Esophagus muscularis mucosa (tissue), 4 donors: ENCODE data around the gene MAP6D1. TPM values are rescaled to one million over a fixed set of nuclear protein-coding genes. Genes with fewer than 3 reads are reported as not detected.
"Not testable (repeated sequence)": the region's sequence is repeated elsewhere in the genome, so short reads cannot be mapped to it uniquely, and the experiment has no call there.

Experiments used
- DNase-seq: peaks from one replicate; pipeline ENCODE4 v3.0.0-alpha.2; 2017; ENCODE audit errors: extremely low spot score
- H3K27ac ChIP-seq, 4 donors: fragments of 200-600 bp; sonication (generic); replicated peaks in 1 of 4; 1 replicate in 3 of 4; 2 replicates in 1 of 4; pipeline ENCODE4 v1.5.1; 2016 to 2019; ENCODE audit warnings: mild to moderate bottlenecking in 1 of 4
- H3K27me3 ChIP-seq, 4 donors: fragments of 200-600 bp; sonication (generic); one replicate each; pipeline versions ENCODE4 v1.5.1 to v1.6.0; 2016 to 2019
- H3K36me3 ChIP-seq, 4 donors: fragments of 200-600 bp; sonication (generic); one replicate each; pipeline ENCODE4 v1.5.1; 2016 to 2019
- H3K4me1 ChIP-seq, 4 donors: fragments of 200-600 bp; sonication (generic); one replicate each; pipeline ENCODE4 v1.5.1; 2016 to 2019
- H3K4me3 ChIP-seq, 4 donors: fragments of 200-600 bp; sonication (generic); 1 replicate in 2 of 4; 2 replicates in 2 of 4; pipeline ENCODE4 v1.5.1; 2016 to 2019; ENCODE audit warnings: mild to moderate bottlenecking in 4 of 4, moderate library complexity in 1 of 4
- H3K9me3 ChIP-seq, 4 donors: fragments of 200-600 bp; sonication (generic); 1 replicate in 3 of 4; 2 replicates in 1 of 4; pipeline ENCODE4 v1.5.1; 2016 to 2019
- CTCF ChIP-seq, 3 experiments: fragments of 200-600 bp in 2 of 3; fragments of 450-650 bp in 1 of 3; sonication (generic) in 2 of 3; IDR thresholded peaks; one replicate each; pipeline ENCODE4 v1.5.1; 2017 to 2019; ENCODE audit warnings: antibody characterized with exemption in 3 of 3, mild to moderate bottlenecking in 2 of 3, moderate library complexity in 1 of 3
- EP300 ChIP-seq: sonication (generic); formaldehyde crosslinking; IDR thresholded peaks from one replicate; pipeline ENCODE4 v1.6.1; 2017; ENCODE audit warnings: antibody characterized with exemption
- POLR2A ChIP-seq: fragments of 450-650 bp; IDR thresholded peaks from one replicate; pipeline ENCODE4 v1.6.1; 2017; ENCODE audit warnings: antibody characterized with exemption, moderate library complexity, mild to moderate bottlenecking, low read depth
- POLR2AphosphoS5 ChIP-seq, 2 donors: sonication (generic); formaldehyde crosslinking; IDR thresholded peaks; one replicate each; pipeline ENCODE4 v1.6.1; 2017; ENCODE audit warnings: antibody characterized with exemption in 2 of 2
- WGBS: methylation state at CpG from one replicate; pipeline ENCODE4 v1.1.5; 2018; 5-methylcytosine and 5-hydroxymethylcytosine counted together
- intact Hi-C: fragments of 100-400 bp; cut with DNase I; formaldehyde crosslinking; loops from one replicate; pipeline ENCODE4 v1.15.1; 2023
- total RNA-seq, 4 donors: library from RNA; depleted of rRNA; stranded (reverse); fragments of >200 nt; gene quantifications; one replicate each; pipeline versions ENCODE4 v1.1.0 to v1.2.1, GENCODE V29; 2016

Gene MAP6D1
- total RNA-seq, 4 donors from 2014 or later = 0.42 to 2.9 (median 2.4) TPM

- no peak for TF ChIP-seq POLR2AphosphoS5 (IDR thresholded peaks at IDR 0.05)
- TF ChIP-seq EP300 = no peak
- no peak for TF ChIP-seq POLR2A
- no peak for TF ChIP-seq CTCF (IDR thresholded peaks at IDR 0.05)
- Histone ChIP-seq H3K4me1 (no peaks in the 10 kb centered on the region), H3K9me3 (no peaks in the 10 kb centered on the region), H3K27me3 (no peaks in the 10 kb centered on the region), H3K27ac (no peak overlapping the region), H3K4me3 (no peak overlapping the region), H3K36me3 (peaks cover 29 to 93% (median 71%) of the 10 kb centered on the region in 4 donors)
- WGBS = 96% methylated on average over 6 of the region's 6 CpGs
- intact Hi-C loops = no loop called here
- DNase-seq = no peak
Observed at GRCh38 chr3:183781246-183781645, 44.1 kb downstream of the MAP6D1 start.

GRCh38 chr3:183779896-183780465 lies 45.4 kb downstream of the MAP6D1 start:
- no peaks in the 10 kb centered on the region for H3K4me1 ChIP-seq
- H3K9me3 ChIP-seq = no peaks in the 10 kb centered on the region
- no peak overlapping the region for H3K27ac ChIP-seq
- no peak for TF ChIP-seq POLR2A
- TF ChIP-seq POLR2AphosphoS5 (IDR thresholded peaks at IDR 0.05) = no peak
- no peak for TF ChIP-seq CTCF (IDR thresholded peaks at IDR 0.05)
- no peak for TF ChIP-seq EP300
- WGBS = 85% methylated on average over 14 of the region's 14 CpGs
- H3K4me3 ChIP-seq = no peak overlapping the region
- intact Hi-C loops = no loop called here
- H3K36me3 ChIP-seq = peaks cover 27 to 97% (median 76%) of the 10 kb centered on the region in 4 donors
- H3K27me3 ChIP-seq = no peaks in the 10 kb centered on the region
- DNase-seq = no peak

- no peak overlapping the region for H3K4me3 ChIP-seq
- no peak overlapping the region for H3K27ac ChIP-seq
- H3K4me1 ChIP-seq = no peaks in the 10 kb centered on the region
- H3K36me3 ChIP-seq = peaks cover 51 to 98% (median 84%) of the 10 kb centered on the region in 4 donors
- TF ChIP-seq POLR2AphosphoS5 (IDR thresholded peaks at IDR 0.05) (no peak), EP300 (no peak), POLR2A (no peak), CTCF (IDR thresholded peaks at IDR 0.05) (no peak)
- WGBS = 89% methylated on average over 4 of the region's 4 CpGs
- DNase-seq = no peak
- no peaks in the 10 kb centered on the region for H3K9me3 ChIP-seq
- intact Hi-C loops = no loop called here
- no peaks in the 10 kb centered on the region for H3K27me3 ChIP-seq
Observed at GRCh38 chr3:183777016-183777618, 48.3 kb downstream of the MAP6D1 start.

GRCh38 chr3:183776451-183776850 lies 48.9 kb downstream of the MAP6D1 start:
- DNase-seq, intact Hi-C loops, H3K27ac ChIP-seq, H3K27me3 ChIP-seq, H3K4me3 ChIP-seq, H3K9me3 ChIP-seq, H3K4me1 ChIP-seq: not testable (repeated sequence)
- WGBS = 80% methylated on average over 5 of the region's 5 CpGs
- peaks cover 53 to 97% (median 83%) of the 10 kb centered on the region in 4 donors for H3K36me3 ChIP-seq

- no peaks in the 10 kb centered on the region for H3K9me3 ChIP-seq
- no peak for DNase-seq
- no peak overlapping the region for H3K4me3 ChIP-seq
- no peaks in the 10 kb centered on the region for H3K4me1 ChIP-seq
- TF ChIP-seq POLR2AphosphoS5 (IDR thresholded peaks at IDR 0.05) = no peak
- TF ChIP-seq EP300 = no peak
- TF ChIP-seq CTCF (IDR thresholded peaks at IDR 0.05) = no peak
- no peak for TF ChIP-seq POLR2A
- H3K27me3 ChIP-seq = no peaks in the 10 kb centered on the region
- no peak overlapping the region for H3K27ac ChIP-seq
- 70% methylated on average over 5 of the region's 5 CpGs for WGBS
- intact Hi-C loops = no loop called here
- peaks cover 53 to 93% (median 76%) of the 10 kb centered on the region in 4 donors for H3K36me3 ChIP-seq
Observed at GRCh38 chr3:183775781-183776180, 49.6 kb downstream of the MAP6D1 start.
